ENCODE data around the gene ECHS1.

- TF ChIP-seq CTCF (IDR thresholded peaks at IDR 0.05) (no peak), POLR2A (IDR thresholded peaks at IDR 0.05) (no peak)
These were observed 22.2 kb downstream of the ECHS1 start for GRCh38 chr10:133350950-133351329.
